ENCODE results near the gene MAPK8IP1. TPM values are rescaled to one million over a fixed set of nuclear protein-coding genes. Genes with fewer than 3 reads are reported as not detected.

The MAPK8IP1 gene
- total and polyA plus RNA-seq, 2 donors (not counting 3 experiments of a cell fraction or from before 2014, with no cell fraction given): 4.1 to 4.8 TPM

DNA sequence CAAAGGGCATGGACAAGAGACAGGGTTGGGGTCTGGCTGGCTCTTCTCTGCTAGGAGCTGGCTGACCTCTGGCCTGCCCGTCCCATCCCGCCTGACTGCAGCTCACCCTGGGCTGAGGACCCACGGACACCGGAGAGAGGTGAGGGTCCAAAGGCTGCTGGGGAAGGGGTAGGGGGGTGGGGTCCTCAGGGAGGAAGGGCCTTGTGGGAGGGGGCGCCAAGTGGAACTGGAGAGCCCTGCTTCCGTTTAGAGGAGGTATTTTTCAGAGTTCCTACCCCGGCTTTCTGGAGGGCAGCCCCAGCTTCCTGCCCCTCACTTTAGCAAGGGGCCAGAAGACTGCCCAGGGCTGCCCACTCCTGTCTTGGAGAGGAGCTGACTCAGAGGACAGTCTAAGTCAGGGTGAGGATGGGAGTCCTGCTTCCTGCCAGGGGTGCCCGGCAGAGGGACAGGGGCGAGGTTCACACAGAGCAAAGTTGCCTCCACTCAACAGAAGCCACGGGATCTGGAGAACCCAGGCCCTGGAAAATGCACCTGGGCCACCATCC, 44.1 kb downstream of the MAPK8IP1 start:
- POLR2A ChIA-PET: interaction anchor here (0.6 kb wide), 1 partner anchor 85 kb away, joined by 6 read pairs; no protein-coding TSS in a partner anchor
- intact Hi-C loops (cut with micrococcal nuclease): no loop called here
- no peaks in the 10 kb centered on the region for H3K79me2 ChIP-seq (ENCODE audit: control insufficient read depth, insufficient read depth, low read length)

More for the DNA sequence above, 44.1 kb downstream of the MAPK8IP1 start:
- Histone ChIP-seq H3K4me1 (ENCODE audit: control insufficient read depth, extremely low read depth, insufficient read depth, low read length) (no peaks in the 10 kb centered on the region), H3K27ac (ENCODE audit: insufficient read depth, low read depth, low read length) (no peak overlapping the region), H3K4me2 (ENCODE audit: insufficient read depth, low read length) (no peak overlapping the region), H3K27me3 (ENCODE audit: control insufficient read depth in 2 of 2, insufficient read depth in 2 of 2, low read length in 2 of 2) (peaks cover 0 to 1% of the 10 kb centered on the region in 2 experiments), H3K9ac (replicated peaks; ENCODE audit: extremely low read depth, insufficient read depth, low read length) (no peak overlapping the region), H2AFZ (ENCODE audit: low read depth, low read length) (no peak overlapping the region), H3K36me3 (ENCODE audit: control insufficient read depth in 2 of 2, extremely low read depth in 1 of 2, insufficient read depth in 2 of 2, low read length in 2 of 2) (peaks cover 0 to 18% of the 10 kb centered on the region in 2 experiments), H3K4me3 (replicated peaks in 1 of 3; ENCODE audit: insufficient read depth in 1 of 3, low read depth in 1 of 3, low read length in 3 of 3) (no peak overlapping the region), H3K9me1 (replicated peaks; ENCODE audit: control insufficient read depth, extremely low read depth, insufficient read depth, low read length) (no peaks in the 10 kb centered on the region), H4K20me1 (replicated peaks; ENCODE audit: control insufficient read depth, extremely low read depth, insufficient read depth, low read length) (no peaks in the 10 kb centered on the region), H3K9me3 (replicated peaks; ENCODE audit: control insufficient read depth, insufficient read depth, low read length) (no peaks in the 10 kb centered on the region)
- CTCF ChIA-PET: interaction anchor here (1.6 kb wide), 1 partner anchor 36 kb away, joined by 5 read pairs; no protein-coding TSS in a partner anchor
- dilution Hi-C loops (cut with MboI; ENCODE audit: extremely low pct_ligation_motif_present, low sequenced_read_pairs): no loop called here
- no TSS peak for BruUV-seq (replicated peaks)
- TF ChIP-seq MAX (IDR thresholded peaks at IDR 0.05; ENCODE audit: insufficient read depth, insufficient read length) (no peak), JUN (IDR thresholded peaks at IDR 0.05; ENCODE audit: borderline replicate concordance, insufficient read depth, insufficient read length, low read depth) (no peak), GATA2 (IDR thresholded peaks at IDR 0.05; ENCODE audit: insufficient read depth, insufficient read length, low read depth, low read length) (no peak), FOS (IDR thresholded peaks at IDR 0.05; ENCODE audit: borderline replicate concordance, insufficient read depth, low read length) (no peak), EZH2 (IDR thresholded peaks at IDR 0.05; ENCODE audit: borderline replicate concordance, low read depth, low read length, severe bottlenecking) (no peak), POLR2AphosphoS5 (IDR thresholded peaks at IDR 0.05; ENCODE audit: insufficient read depth, low read depth, low read length) (no peak), MYC (IDR thresholded peaks at IDR 0.05; ENCODE audit: low read depth, low read length) (no peak), POLR2A (IDR thresholded peaks at IDR 0.05; ENCODE audit: low read depth, low read length) (no peak)
- TF ChIP-seq, protein P1, sequence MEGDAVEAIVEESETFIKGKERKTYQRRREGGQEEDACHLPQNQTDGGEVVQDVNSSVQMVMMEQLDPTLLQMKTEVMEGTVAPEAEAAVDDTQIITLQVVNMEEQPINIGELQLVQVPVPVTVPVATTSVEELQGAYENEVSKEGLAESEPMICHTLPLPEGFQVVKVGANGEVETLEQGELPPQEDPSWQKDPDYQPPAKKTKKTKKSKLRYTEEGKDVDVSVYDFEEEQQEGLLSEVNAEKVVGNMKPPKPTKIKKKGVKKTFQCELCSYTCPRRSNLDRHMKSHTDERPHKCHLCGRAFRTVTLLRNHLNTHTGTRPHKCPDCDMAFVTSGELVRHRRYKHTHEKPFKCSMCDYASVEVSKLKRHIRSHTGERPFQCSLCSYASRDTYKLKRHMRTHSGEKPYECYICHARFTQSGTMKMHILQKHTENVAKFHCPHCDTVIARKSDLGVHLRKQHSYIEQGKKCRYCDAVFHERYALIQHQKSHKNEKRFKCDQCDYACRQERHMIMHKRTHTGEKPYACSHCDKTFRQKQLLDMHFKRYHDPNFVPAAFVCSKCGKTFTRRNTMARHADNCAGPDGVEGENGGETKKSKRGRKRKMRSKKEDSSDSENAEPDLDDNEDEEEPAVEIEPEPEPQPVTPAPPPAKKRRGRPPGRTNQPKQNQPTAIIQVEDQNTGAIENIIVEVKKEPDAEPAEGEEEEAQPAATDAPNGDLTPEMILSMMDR (IDR thresholded peaks at IDR 0.05; ENCODE audit: extremely low read depth in 1 of 2, insufficient read depth in 1 of 2, low read depth in 1 of 2, low read length in 2 of 2): no peak
- no peak for FAIRE-seq
- no peak for DNase-seq (ENCODE audit: low read depth, low spot score)
